Measurements from ENCODE around the gene NAT8. TPM values are rescaled to one million over a fixed set of nuclear protein-coding genes. Genes with fewer than 3 reads are reported as not detected.
"Not testable (repeated sequence)": the region's sequence is repeated elsewhere in the genome, so short reads cannot be mapped to it uniquely, and the experiment has no call there.

The NAT8 gene
- total RNA-seq, 3 donors from 2014 or later (not counting 1 experiment from before 2014, with no cell fraction given), result not detected

GRCh38 chr2:73667239-73667638, 25.0 kb upstream of the NAT8 start:
- H3K9me3 Mint-ChIP-seq; H3K36me3 Mint-ChIP-seq; H3K27ac Mint-ChIP-seq; H3K4me1 ChIP-seq (ENCODE audit: control insufficient read depth, insufficient read depth, low read length); DNase-seq; H3K4me3 ChIP-seq (ENCODE audit: low read length); ATAC-seq; H3K4me3 Mint-ChIP-seq; H3K27me3 ChIP-seq (ENCODE audit: control insufficient read depth, insufficient read depth, low read length); H3K9me3 ChIP-seq (ENCODE audit: control insufficient read depth, insufficient read depth, low read length); H3K36me3 ChIP-seq (ENCODE audit: control insufficient read depth, insufficient read depth, low read length); intact Hi-C loops (cut with micrococcal nuclease); H3K27ac ChIP-seq (ENCODE audit: low read length); H3K4me1 Mint-ChIP-seq: not testable (repeated sequence)
- no CpG with 5 or more reads among the region's 3 CpGs for WGBS (ENCODE audit: insufficient coverage)
- H3K27me3 Mint-ChIP-seq (ENCODE audit: low read depth in 2 of 2), result peaks cover 16 to 28% of the 10 kb centered on the region in 2 donors

GRCh38 chr2:73654175-73654574, 12.0 kb upstream of the NAT8 start:
- H3K36me3 ChIP-seq (ENCODE audit: control insufficient read depth, insufficient read depth, low read length), result no peaks in the 10 kb centered on the region
- TF ChIP-seq, protein P1, sequence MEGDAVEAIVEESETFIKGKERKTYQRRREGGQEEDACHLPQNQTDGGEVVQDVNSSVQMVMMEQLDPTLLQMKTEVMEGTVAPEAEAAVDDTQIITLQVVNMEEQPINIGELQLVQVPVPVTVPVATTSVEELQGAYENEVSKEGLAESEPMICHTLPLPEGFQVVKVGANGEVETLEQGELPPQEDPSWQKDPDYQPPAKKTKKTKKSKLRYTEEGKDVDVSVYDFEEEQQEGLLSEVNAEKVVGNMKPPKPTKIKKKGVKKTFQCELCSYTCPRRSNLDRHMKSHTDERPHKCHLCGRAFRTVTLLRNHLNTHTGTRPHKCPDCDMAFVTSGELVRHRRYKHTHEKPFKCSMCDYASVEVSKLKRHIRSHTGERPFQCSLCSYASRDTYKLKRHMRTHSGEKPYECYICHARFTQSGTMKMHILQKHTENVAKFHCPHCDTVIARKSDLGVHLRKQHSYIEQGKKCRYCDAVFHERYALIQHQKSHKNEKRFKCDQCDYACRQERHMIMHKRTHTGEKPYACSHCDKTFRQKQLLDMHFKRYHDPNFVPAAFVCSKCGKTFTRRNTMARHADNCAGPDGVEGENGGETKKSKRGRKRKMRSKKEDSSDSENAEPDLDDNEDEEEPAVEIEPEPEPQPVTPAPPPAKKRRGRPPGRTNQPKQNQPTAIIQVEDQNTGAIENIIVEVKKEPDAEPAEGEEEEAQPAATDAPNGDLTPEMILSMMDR (IDR thresholded peaks at IDR 0.05), result no peak
- H3K4me1 ChIP-seq (ENCODE audit: control insufficient read depth, insufficient read depth, low read length), result no peaks in the 10 kb centered on the region
- Mint-ChIP-seq H3K27ac (no peak overlapping the region), H3K27me3 (ENCODE audit: low read depth in 2 of 2) (peaks cover 8 to 34% of the 10 kb centered on the region in 2 donors), H3K4me1 (no peaks in the 10 kb centered on the region), H3K36me3 (no peaks in the 10 kb centered on the region), H3K9me3 (no peaks in the 10 kb centered on the region), H3K4me3 (no peak overlapping the region)
- no peak overlapping the region for H3K4me3 ChIP-seq (ENCODE audit: low read length)
- H3K27ac ChIP-seq (ENCODE audit: low read length), result no peak overlapping the region
- WGBS (ENCODE audit: insufficient coverage), result no CpG with 5 or more reads among the region's 2 CpGs
- no peak for DNase-seq
- ATAC-seq, result no peak
- peaks cover 2% of the 10 kb centered on the region for H3K27me3 ChIP-seq (ENCODE audit: control insufficient read depth, insufficient read depth, low read length)
- H3K9me3 ChIP-seq (ENCODE audit: control insufficient read depth, insufficient read depth, low read length), result no peaks in the 10 kb centered on the region
- intact Hi-C loops (cut with micrococcal nuclease), result no loop called here

DNA sequence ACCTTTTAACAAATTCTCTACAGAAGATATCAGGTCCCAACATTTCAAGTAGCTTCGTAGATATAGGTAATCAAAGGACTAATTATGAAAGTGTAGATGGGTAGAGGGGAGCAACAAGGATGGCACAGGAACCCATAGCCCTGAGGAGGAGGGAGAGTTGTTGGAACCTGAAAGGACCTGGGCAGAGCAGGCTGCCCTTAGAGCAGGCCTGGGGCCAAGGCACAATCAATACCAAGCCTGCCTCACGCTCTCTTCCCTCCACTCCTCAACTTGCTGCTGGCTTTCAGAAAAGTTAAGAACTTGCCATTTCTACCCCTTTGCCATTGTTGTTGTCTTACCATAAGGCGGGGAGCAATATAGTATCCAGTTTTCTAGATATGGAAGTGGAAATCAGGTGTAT, 10.1 kb upstream of the NAT8 start:
- Mint-ChIP-seq H3K4me1 (no peaks in the 10 kb centered on the region), H3K27me3 (ENCODE audit: low read depth in 2 of 2) (peaks cover 10 to 22% of the 10 kb centered on the region in 2 donors), H3K4me3 (no peak overlapping the region), H3K9me3 (no peaks in the 10 kb centered on the region), H3K27ac (no peak overlapping the region), H3K36me3 (no peaks in the 10 kb centered on the region)
- TF ChIP-seq, protein P1 (IDR thresholded peaks at IDR 0.05), result no peak
- intact Hi-C loops (cut with micrococcal nuclease), result no loop called here
- Histone ChIP-seq H3K9me3 (ENCODE audit: control insufficient read depth, insufficient read depth, low read length) (no peaks in the 10 kb centered on the region), H3K36me3 (ENCODE audit: control insufficient read depth, insufficient read depth, low read length) (no peaks in the 10 kb centered on the region), H3K27me3 (ENCODE audit: control insufficient read depth, insufficient read depth, low read length) (no peaks in the 10 kb centered on the region), H3K4me1 (ENCODE audit: control insufficient read depth, insufficient read depth, low read length) (no peaks in the 10 kb centered on the region), H3K27ac (ENCODE audit: low read length) (no peak overlapping the region), H3K4me3 (ENCODE audit: low read length) (no peak overlapping the region)
- ATAC-seq, result no peak
- 100% methylated on average over 2 of the region's 3 CpGs for WGBS (ENCODE audit: insufficient coverage)
- DNase-seq, result no peak

DNA sequence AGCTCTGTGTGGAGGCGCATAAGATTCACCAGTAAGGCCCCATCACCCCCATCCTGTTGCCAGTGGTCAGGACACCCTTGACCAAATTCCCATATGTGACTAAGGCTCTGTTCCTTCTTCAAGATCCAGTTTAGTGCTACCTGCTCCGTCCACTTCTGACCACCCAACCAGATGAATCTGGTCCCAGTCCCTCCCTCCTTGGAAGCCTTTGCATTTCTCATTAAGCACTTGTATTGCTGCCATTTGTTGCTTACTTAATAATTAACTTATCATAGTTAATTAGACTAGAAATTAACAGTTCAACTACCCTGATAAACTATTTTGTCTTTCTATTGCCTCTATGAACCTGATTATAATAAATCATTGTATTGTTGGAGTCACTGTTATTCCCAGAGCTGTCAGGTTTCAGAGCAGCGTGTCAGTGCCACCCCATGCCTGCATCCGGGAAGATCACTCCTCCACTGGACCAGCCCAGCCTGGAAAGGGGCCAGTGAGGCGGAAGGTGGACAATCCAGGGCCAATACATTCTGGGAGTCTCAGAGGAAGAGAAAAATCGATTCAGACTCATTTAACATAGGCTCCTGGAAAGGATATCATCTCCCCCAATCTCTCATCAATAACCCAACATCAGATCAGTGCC, 9.5 kb upstream of the NAT8 start:
- DNase-seq (no peak), ATAC-seq (no peak)
- H3K4me3 ChIP-seq (ENCODE audit: low read length), result no peak overlapping the region
- H3K27me3 ChIP-seq (ENCODE audit: control insufficient read depth, insufficient read depth, low read length), result no peaks in the 10 kb centered on the region
- no peaks in the 10 kb centered on the region for H3K36me3 ChIP-seq (ENCODE audit: control insufficient read depth, insufficient read depth, low read length)
- H3K36me3 Mint-ChIP-seq, result no peaks in the 10 kb centered on the region
- TF ChIP-seq, protein P1 (IDR thresholded peaks at IDR 0.05), result no peak
- no peaks in the 10 kb centered on the region for H3K9me3 Mint-ChIP-seq
- H3K4me1 Mint-ChIP-seq, result no peaks in the 10 kb centered on the region
- no peaks in the 10 kb centered on the region for H3K9me3 ChIP-seq (ENCODE audit: control insufficient read depth, insufficient read depth, low read length)
- no peak overlapping the region for H3K27ac Mint-ChIP-seq
- peaks cover 9 to 26% of the 10 kb centered on the region in 2 donors for H3K27me3 Mint-ChIP-seq (ENCODE audit: low read depth in 2 of 2)
- H3K27ac ChIP-seq (ENCODE audit: low read length), result no peak overlapping the region
- WGBS (ENCODE audit: insufficient coverage), result 90% methylated on average over 5 of the region's 6 CpGs
- no peaks in the 10 kb centered on the region for H3K4me1 ChIP-seq (ENCODE audit: control insufficient read depth, insufficient read depth, low read length)
- intact Hi-C loops (cut with micrococcal nuclease), result no loop called here
- H3K4me3 Mint-ChIP-seq, result no peak overlapping the region

GRCh38 chr2:73647690-73648089, 5.5 kb upstream of the NAT8 start:
- H3K36me3 ChIP-seq (ENCODE audit: control insufficient read depth, insufficient read depth, low read length); H3K4me1 Mint-ChIP-seq; H3K4me3 Mint-ChIP-seq; intact Hi-C loops (cut with micrococcal nuclease); H3K9me3 ChIP-seq (ENCODE audit: control insufficient read depth, insufficient read depth, low read length); H3K4me1 ChIP-seq (ENCODE audit: control insufficient read depth, insufficient read depth, low read length); H3K36me3 Mint-ChIP-seq; DNase-seq; H3K27me3 ChIP-seq (ENCODE audit: control insufficient read depth, insufficient read depth, low read length); H3K27ac Mint-ChIP-seq; H3K4me3 ChIP-seq (ENCODE audit: low read length); H3K27ac ChIP-seq (ENCODE audit: low read length); ATAC-seq; H3K9me3 Mint-ChIP-seq: not testable (repeated sequence)
- H3K27me3 Mint-ChIP-seq (ENCODE audit: low read depth in 2 of 2), result peaks cover 8 to 33% of the 10 kb centered on the region in 2 donors
- WGBS (ENCODE audit: insufficient coverage), result 90% methylated on average over 10 of the region's 10 CpGs
